Measurements from ENCODE around the gene RPGR. TPM values are rescaled to one million over a fixed set of nuclear protein-coding genes. Genes with fewer than 3 reads are reported as not detected.

Gene RPGR
- polyA plus RNA-seq, 4 donors, result 8.1 to 18.5 (median 14.7) TPM

Other genes with a start within 250 kb of the RPGR start
- gene SRPX, start 106.6 kb downstream of the RPGR start, polyA plus RNA-seq (ENCODE audit: insufficient read length in 4 of 4), result 10 to 100 TPM; 11.7 to 92.1 (median 24.1) TPM
- under 1 TPM in 3 of 4 donors, not detected in 1; 0.10 to 0.50 (median 0.24) TPM for gene OTC, start 25.1 kb upstream of the RPGR start, polyA plus RNA-seq (ENCODE audit: insufficient read length in 4 of 4)
- 10 to 100 TPM; 37.6 to 67.3 (median 51.2) TPM for gene TSPAN7, start 234.0 kb upstream of the RPGR start, polyA plus RNA-seq (ENCODE audit: insufficient read length in 4 of 4)